ENCODE results near the gene RPL4. TPM values are rescaled to one million over a fixed set of nuclear protein-coding genes. Genes with fewer than 3 reads are reported as not detected.

The RPL4 gene
- total and polyA plus RNA-seq, 2 of the 8 experiments (the other 6 are each of a cell fraction or from before 2014, with no cell fraction given): 3,950 to 3,973 TPM

GRCh38 chr15:66481107-66481856 lies 23.4 kb downstream of the RPL4 start (continued):
- TF ChIP-seq CHD7 (IDR thresholded peaks at IDR 0.05; ENCODE audit: insufficient replicate concordance, low read length): no peak
